Measurements from ENCODE around the gene MAN2C1. TPM values are rescaled to one million over a fixed set of nuclear protein-coding genes. Genes with fewer than 3 reads are reported as not detected.

MAN2C1 gene
- total and polyA plus RNA-seq, 9 of the 15 experiments (the other 6 are each of a cell fraction or from before 2014, with no cell fraction given), result 2.0 to 141 (median 39.9) TPM

DNA sequence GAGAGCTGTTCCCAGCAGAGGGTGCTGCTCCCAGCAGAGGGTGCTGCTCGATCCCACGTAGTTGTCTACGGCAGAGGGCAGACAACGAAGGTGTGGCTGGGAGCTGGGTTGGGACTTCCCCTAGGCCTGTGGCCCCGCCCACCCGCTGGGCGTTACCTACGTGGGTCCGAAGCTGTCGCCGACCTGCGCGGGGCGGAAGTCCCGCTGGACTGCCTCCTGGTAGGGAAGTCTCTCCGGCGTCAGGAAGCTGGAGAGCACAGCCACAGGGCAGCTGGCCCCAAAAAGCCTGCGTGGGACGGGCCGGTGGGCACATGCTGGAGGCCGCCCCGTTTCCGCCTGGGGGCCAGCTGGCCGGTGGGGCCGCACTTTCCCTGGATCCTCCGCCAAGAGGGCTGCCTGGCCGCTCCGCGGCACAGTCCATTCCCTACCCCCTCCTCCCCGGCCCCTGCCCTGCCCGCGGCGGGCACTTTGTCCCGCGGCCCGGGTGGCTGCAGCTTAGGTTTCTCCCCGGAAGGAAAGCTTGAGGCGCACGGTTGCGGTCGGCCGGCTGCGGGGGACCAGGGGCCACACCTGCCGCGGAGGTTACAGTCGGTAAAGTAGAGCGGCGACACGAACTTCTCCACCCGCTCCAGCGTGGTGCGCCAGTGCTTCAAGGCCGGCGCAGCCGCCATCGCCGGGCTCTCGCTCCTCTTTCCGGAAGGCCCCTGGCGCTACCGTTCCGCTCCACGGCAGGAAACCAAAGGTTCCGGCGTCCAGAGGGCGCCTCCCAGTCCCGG is at the start of gene MAN2C1 (continued):
- TF ChIP-seq U2AF1 (optimal IDR thresholded peaks at IDR 0.05; ENCODE audit: low read depth, low read length), result peak; percentile 93
- TF ChIP-seq, protein P1, sequence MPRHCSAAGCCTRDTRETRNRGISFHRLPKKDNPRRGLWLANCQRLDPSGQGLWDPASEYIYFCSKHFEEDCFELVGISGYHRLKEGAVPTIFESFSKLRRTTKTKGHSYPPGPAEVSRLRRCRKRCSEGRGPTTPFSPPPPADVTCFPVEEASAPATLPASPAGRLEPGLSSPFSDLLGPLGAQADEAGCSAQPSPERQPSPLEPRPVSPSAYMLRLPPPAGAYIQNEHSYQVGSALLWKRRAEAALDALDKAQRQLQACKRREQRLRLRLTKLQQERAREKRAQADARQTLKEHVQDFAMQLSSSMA (CRISPR knock-in tag; IDR thresholded peaks at IDR 0.05), result peak; percentile 75; the same call in 1 of the 2 replicates
- TF ChIP-seq ZNF347 (CRISPR knock-in tag; IDR thresholded peaks at IDR 0.05; ENCODE audit: low read depth), result no peak
- TF ChIP-seq, protein P2, sequence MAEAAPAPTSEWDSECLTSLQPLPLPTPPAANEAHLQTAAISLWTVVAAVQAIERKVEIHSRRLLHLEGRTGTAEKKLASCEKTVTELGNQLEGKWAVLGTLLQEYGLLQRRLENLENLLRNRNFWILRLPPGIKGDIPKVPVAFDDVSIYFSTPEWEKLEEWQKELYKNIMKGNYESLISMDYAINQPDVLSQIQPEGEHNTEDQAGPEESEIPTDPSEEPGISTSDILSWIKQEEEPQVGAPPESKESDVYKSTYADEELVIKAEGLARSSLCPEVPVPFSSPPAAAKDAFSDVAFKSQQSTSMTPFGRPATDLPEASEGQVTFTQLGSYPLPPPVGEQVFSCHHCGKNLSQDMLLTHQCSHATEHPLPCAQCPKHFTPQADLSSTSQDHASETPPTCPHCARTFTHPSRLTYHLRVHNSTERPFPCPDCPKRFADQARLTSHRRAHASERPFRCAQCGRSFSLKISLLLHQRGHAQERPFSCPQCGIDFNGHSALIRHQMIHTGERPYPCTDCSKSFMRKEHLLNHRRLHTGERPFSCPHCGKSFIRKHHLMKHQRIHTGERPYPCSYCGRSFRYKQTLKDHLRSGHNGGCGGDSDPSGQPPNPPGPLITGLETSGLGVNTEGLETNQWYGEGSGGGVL (CRISPR knock-in tag; IDR thresholded peaks at IDR 0.05), result no peak
- TF ChIP-seq ZNF76 (CRISPR knock-in tag; IDR thresholded peaks at IDR 0.05; ENCODE audit: borderline replicate concordance), result no peak
- TF ChIP-seq, protein P3, sequence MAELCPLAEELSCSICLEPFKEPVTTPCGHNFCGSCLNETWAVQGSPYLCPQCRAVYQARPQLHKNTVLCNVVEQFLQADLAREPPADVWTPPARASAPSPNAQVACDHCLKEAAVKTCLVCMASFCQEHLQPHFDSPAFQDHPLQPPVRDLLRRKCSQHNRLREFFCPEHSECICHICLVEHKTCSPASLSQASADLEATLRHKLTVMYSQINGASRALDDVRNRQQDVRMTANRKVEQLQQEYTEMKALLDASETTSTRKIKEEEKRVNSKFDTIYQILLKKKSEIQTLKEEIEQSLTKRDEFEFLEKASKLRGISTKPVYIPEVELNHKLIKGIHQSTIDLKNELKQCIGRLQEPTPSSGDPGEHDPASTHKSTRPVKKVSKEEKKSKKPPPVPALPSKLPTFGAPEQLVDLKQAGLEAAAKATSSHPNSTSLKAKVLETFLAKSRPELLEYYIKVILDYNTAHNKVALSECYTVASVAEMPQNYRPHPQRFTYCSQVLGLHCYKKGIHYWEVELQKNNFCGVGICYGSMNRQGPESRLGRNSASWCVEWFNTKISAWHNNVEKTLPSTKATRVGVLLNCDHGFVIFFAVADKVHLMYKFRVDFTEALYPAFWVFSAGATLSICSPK (IDR thresholded peaks at IDR 0.05; ENCODE audit: borderline replicate concordance), result no peak
- TF ChIP-seq HNRNPH1 (optimal IDR thresholded peaks at IDR 0.05; ENCODE audit: low read depth, low read length), result no peak
- TF ChIP-seq, protein P4, sequence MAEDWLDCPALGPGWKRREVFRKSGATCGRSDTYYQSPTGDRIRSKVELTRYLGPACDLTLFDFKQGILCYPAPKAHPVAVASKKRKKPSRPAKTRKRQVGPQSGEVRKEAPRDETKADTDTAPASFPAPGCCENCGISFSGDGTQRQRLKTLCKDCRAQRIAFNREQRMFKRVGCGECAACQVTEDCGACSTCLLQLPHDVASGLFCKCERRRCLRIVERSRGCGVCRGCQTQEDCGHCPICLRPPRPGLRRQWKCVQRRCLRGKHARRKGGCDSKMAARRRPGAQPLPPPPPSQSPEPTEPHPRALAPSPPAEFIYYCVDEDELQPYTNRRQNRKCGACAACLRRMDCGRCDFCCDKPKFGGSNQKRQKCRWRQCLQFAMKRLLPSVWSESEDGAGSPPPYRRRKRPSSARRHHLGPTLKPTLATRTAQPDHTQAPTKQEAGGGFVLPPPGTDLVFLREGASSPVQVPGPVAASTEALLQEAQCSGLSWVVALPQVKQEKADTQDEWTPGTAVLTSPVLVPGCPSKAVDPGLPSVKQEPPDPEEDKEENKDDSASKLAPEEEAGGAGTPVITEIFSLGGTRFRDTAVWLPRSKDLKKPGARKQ (CRISPR knock-in tag; IDR thresholded peaks at IDR 0.05), result no peak
- peak; percentile 80; the same call in 1 of the 2 replicates for TF ChIP-seq HMG20B (CRISPR knock-in tag; IDR thresholded peaks at IDR 0.05)
- peak; percentile 28; the same call in 1 of the 2 replicates for TF ChIP-seq GATAD2B (IDR thresholded peaks at IDR 0.05; ENCODE audit: borderline replicate concordance)
- TF ChIP-seq FOXA1 (IDR thresholded peaks at IDR 0.05; ENCODE audit: borderline replicate concordance), result no peak
- TF ChIP-seq KLF10 (CRISPR knock-in tag; IDR thresholded peaks at IDR 0.05), result no peak
- TF ChIP-seq, protein P5, sequence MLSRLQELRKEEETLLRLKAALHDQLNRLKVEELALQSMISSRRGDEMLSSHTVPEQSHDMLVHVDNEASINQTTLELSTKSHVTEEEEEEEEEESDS (CRISPR knock-in tag; IDR thresholded peaks at IDR 0.05), result no peak
- TF ChIP-seq, protein P6, sequence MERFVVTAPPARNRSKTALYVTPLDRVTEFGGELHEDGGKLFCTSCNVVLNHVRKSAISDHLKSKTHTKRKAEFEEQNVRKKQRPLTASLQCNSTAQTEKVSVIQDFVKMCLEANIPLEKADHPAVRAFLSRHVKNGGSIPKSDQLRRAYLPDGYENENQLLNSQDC (CRISPR knock-in tag; IDR thresholded peaks at IDR 0.05), result no peak
- TF ChIP-seq ZBTB7A (IDR thresholded peaks at IDR 0.05; ENCODE audit: borderline replicate concordance, control insufficient read depth, low read depth, low read length), result no peak; the same call in 1 of the 2 replicates
- TF ChIP-seq PHF21A (IDR thresholded peaks at IDR 0.05; ENCODE audit: borderline replicate concordance, low read depth), result no peak
- peak; percentile 64; the same call in 1 of the 2 replicates for TF ChIP-seq ZNF316 (IDR thresholded peaks at IDR 0.05)
- TF ChIP-seq SIN3A (IDR thresholded peaks at IDR 0.05; ENCODE audit: borderline replicate concordance in 2 of 2, control insufficient read depth in 1 of 2, low read depth in 2 of 2, low read length in 2 of 2), result peak; percentile 67 to 91; a peak in 3 of 4 replicates
- TF ChIP-seq FOXK1 (CRISPR knock-in tag; IDR thresholded peaks at IDR 0.05; ENCODE audit: borderline replicate concordance), result no peak
- peak; percentile 52; the same call in 1 of the 2 replicates for TF ChIP-seq CC2D1A (IDR thresholded peaks at IDR 0.05)
